Stimulated activated CD4-positive, alpha-beta T cell treated with anti-CD3 and anti-CD28 coated beads, Interleukin-12 subunit alpha, Interleukin-12 subunit beta, amount 100 ng/mL, for 48 hours (primary cell): ENCODE data around the gene BARX1.

ENCODE experiments used
- DNase-seq, 3 donors: peaks; one replicate each; pipeline ENCODE4 v3.0.0-alpha.2; 2020; ENCODE audit warnings: low read depth in 2 of 3, low spot score in 1 of 3

BARX1 gene

DNA sequence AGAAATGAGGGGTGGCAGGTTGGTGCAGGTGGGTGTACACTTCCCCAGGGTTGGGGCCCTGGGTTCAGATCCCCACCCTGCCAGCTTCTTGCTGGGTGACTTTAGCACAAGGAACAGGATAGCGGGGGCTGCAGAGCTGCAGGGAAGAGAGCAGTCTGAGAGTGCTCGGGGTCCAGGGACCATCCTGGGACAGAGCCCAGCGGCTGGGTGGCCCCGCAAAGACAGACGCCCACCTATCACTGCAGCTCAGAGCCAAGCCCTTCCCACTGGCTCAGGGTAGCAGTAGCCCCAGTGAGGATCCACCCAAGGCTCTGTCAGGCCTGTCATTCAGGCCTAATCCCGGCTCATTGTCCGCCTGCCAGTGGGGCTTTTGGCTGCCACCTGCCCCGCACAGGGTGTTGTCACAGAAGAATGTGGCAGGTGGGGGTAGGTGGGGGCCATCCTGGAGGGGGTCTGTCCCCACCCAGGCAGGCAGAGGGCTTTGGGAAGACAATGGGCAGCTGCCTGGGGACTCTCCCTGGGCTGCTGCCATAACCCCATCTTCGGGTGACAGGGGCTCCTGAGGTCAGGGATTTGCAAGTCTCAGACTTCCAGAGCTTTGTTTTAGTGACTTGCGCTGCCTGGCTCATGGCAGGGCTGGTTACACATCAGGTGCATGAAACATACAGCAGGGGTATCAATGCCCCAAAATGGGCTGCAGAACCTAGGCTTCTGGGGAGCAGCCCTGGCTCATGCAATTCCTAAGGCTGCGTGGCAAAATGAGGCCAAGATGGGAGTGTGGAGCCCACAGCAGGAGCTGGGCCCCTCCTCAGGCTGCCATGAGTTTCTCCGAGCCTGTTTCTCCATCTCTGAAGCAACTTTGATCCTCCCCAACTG, 52.1 kb downstream of the BARX1 start:
- no peak for DNase-seq

DNA sequence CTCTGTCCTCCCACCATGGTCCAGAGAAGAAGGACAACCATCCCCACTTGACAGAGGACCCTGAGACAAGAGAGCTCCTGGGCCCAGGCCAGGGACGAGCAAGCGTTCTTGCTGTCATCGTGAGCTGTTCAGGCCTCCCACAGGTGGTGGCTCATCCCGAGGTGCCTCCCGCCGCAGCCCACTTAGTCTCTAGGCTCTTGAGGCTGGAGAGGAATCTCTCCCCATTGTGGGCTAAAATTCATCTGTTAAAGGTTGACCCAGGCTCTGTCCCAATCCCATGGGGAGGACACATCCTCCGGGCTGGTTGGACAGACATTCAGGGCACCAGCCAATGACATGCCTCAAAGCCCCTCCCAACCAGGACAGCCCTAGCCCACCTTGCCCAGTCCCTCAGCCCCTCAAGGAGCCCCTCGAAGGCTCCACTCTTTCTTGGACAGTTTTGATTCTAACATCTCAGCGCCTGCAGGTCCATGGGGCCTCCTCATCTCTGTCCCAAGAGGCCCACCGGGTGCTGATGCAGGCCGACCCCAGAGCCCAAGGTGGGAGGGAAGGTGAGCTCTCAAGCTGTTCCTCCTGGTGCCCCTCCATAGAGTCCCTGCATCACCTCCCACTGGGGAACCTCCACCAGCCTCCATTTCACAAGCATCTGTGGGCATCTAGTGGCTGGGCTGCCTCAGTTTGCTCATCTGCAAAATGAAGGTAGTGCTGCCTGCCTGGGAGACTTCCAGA, 52.9 kb downstream of the BARX1 start:
- no peak for DNase-seq
